HG02588 (cell line): Measurements from ENCODE around the gene CCNG2.
"Not testable (repeated sequence)": the region's sequence is repeated elsewhere in the genome, so short reads cannot be mapped to it uniquely, and the experiment has no call there.

Experiments used
- ATAC-seq: cut with Tn5 transposase; IDR thresholded peaks from one replicate; pipeline ENCODE4 v1.9.1; 2021; ENCODE audit warnings: mild to moderate bottlenecking, moderate library complexity; ENCODE audit not compliant: unreplicated experiment

Gene CCNG2, protein sequence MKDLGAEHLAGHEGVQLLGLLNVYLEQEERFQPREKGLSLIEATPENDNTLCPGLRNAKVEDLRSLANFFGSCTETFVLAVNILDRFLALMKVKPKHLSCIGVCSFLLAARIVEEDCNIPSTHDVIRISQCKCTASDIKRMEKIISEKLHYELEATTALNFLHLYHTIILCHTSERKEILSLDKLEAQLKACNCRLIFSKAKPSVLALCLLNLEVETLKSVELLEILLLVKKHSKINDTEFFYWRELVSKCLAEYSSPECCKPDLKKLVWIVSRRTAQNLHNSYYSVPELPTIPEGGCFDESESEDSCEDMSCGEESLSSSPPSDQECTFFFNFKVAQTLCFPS

DNA sequence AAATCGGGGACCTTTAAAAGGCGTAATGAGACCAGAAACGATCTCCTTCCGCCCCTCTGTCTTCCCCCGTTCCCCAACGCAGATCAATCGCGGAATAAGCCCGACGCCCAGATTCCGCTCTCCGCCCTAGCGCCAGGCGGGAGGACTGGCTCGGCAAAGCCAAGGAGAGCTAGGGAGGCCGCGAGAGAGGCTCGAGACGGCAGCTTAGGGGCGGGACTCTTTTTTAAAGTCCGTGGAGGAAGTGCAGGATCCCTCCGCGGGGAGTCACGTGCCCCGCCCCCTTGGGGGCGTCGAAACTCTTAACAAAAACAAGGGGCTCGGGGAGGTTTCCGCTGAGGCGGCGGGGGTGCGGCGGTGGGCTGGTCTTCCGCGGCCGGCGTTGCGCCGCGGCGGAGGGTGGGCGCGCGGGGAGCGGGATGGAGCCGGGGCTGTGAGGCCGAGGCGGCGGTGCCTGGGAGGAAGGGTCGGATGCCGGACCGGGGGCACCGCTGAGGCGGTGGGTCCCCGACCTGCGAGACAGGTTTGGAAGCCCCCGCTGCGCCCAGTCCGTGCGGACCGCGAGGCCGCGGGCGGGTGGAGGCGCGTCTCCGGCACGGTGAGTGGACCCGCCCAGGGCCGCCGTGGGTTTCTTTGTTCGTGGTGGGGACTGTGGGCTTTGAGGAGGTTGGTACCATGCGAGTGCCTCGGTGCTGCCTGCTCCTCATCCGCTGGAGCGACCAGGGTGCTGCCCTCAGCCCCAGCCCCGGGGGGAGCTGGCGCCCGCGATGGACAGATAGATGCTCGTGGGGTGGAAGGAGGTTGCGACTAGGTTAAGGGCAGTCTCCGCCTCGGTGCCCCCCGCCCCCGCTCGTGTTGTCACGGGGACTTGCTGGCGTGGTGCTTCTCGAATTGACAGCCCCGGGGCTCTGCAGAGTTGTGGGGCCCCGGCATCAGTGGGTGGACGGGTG lies at the start of gene CCNG2:
TSS of gene CCNG2 (plus strand) at position 296 of the 947 bp plus-strand sequence. CDS start 1,326 bp downstream, outside the sequence.
- ATAC-seq, result peak; percentile 21

DNA sequence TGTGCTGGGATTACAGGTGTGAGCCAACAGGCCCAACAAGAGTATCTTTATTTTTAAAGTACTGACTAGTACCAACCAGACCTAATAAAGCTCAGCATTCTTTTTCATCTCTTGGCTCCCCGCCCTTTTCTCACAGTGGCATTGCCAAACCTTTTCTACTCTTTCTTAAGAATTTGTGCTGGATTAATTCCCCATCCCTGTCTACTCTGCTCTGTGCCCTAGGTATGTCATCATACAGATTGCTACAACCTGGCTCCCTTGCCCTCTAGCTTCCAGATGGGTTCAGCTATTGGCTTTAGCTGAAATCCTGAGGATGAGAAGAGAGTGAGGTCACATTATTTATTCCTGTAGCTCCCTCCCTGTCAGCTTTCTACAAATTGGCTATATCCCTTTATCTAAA lies 46.3 kb upstream of the CCNG2 start:
- no peak for ATAC-seq

DNA sequence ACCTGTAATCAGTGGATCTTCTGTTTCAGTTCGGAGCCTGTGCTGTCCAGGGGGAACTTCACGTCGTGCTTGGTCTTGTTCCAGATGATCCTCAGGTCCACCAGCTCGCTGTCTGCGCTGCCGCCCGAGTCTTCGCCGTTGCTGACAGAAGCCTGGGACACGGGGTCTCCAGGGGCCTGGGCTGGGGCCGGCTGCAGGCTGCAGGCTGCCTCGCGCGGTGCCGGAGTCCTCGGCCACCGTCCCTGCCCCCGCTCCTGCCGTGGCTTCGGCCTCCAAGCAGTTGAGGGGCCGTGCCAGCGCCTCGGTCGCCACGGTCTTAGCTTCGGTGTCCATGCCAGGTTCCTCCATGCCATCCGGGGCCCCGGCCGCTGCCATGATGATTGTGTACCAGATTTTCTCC lies 43.9 kb upstream of the CCNG2 start:
- no peak for ATAC-seq

DNA sequence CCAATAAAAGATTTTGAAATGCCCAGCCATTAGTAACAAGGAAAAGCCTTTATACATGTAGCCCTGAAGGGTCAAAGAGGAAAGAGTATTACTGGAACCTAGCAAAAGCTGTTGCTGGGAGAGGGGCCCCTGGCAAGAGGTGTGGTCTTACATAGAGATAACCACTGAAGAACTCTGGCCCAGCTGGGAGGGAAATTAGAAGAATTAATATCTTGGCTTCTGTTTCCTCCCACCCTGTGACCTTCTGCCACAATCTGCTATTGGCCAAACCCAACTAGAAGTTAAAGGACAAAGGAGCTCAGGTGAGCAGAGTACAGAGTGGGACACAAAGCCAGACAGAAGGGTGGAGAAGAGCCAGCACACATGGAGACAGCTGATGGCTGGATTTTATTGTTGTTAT lies 39.3 kb upstream of the CCNG2 start:
- no peak for ATAC-seq

DNA sequence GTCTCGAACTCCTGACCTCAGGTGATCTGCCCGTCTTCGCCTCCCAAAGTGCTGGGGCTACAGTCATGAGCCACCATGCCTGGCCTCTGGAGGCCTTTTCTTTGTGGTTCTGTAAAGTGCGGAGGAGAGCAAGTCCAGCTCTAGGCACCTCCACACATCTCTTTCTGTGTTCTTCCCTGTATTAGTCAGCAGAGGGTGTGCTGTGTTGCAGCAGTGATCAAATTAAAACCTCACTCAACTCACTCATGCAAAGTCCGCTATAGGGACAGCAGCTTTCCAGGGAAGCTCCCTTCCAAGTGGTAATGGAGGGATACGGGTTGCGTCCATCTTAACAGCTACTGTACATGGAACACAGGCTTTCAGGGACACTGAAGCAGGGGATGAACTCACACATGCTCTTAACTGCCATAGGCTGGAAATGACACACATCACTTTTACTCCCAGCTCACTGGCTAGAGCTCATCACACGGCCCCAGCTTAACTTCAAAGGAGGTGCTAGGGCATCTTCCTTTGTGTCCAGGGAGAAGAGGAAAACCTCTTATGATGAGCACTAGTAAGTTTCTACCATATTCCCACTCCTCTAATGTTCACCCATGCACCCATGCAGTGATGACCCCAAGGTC lies 36.0 kb upstream of the CCNG2 start:
- ATAC-seq, result no peak

DNA sequence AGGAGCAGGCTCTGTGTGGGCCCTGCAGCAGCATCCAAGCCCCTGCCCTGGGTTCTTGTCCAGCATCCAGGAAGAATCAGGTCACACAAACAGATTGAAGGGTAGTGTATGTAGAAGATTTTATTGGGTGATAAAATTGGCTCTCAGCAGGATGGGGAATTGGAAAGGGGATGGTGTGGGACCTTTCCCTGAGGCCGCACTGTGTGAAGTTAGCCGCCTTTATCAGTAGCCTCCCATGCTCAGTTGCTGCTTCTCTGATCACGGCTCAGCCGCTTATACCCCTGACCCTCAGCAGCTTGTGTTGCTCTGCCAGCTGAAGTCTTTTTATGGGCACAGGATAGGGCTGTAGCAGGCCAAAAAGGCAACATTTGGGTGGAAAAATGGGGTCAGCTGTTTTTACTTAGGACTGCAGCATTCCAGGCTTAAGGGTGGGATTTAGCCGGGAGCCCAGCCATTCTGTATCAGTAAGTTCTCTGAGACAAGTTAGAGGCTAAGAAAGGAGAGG lies 35.2 kb upstream of the CCNG2 start:
- no peak for ATAC-seq

DNA sequence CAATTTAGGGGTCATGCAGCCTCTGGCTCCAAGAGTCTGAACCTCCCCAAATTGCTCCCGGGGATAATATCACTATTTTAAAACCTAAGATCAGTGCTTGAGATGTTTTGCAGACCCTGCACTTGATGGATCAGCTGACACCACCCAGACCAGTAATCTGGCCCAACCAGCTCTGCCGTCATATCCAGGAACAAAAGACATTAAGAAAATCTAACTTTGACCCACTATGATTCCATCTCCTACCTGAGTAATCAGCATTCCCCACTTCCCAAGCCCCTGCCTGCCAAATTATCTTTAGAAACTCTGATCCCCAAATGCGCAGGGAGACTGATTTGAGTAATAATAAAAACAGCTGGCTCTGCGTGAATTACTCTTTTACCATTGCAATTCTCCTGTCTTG lies 34.4 kb upstream of the CCNG2 start:
- ATAC-seq, result no peak

DNA sequence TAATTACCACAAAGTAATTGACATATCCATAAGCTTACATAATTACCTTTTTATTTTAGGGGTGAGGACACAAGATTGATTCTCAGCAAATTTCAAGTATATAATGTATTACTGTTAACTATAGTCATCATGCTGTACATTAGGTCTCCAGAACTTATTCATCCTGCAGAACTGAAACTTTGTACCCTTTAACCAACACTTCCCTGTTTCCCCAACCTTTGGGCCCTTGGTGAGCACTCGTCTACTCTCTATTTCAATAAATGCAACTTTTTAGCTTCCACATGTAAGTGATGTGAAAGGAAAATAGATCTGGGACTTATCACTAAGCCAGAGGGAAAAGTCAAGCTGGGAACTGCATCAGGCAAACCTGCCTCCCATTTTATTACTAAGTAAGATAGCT lies 33.6 kb upstream of the CCNG2 start:
- ATAC-seq, result no peak

DNA sequence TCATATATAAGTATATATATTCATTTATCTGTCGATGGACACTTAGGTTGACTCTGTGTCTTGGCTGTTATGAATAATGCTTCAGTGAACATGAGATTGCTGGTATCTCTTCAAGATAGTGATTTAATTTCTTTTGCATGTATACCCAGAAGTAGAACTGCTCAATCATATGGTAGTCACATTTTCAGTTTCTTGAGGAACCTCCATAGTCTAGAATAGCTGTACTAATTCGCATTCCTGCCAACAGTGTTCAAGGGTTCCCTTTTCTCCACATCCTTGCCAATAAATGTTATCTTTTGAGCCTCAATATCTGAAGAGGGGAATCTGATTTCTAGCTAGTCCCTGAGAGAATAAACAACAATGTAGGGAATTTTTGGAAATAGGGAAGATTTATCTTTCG lies 32.4 kb upstream of the CCNG2 start:
- no peak for ATAC-seq

DNA sequence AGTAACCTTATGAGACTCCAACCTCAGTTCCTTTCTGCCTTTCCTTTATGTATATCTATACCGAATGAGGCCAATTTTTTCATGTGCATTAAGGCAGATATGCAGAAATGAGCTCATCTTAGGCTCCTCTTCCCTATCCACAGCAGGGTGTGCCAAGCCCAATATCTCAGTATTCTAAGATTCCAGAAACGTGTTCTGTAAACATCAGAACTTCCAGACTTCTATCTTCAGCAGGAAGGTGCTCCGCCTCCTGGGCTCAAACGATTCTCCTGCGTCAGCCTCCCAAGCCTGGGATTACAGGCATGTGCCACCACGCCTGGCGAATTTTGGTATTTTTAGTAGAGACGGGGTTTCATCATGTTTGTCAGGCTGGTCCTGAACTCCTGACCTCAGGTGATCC lies 31.0 kb upstream of the CCNG2 start:
- ATAC-seq, result no peak

DNA sequence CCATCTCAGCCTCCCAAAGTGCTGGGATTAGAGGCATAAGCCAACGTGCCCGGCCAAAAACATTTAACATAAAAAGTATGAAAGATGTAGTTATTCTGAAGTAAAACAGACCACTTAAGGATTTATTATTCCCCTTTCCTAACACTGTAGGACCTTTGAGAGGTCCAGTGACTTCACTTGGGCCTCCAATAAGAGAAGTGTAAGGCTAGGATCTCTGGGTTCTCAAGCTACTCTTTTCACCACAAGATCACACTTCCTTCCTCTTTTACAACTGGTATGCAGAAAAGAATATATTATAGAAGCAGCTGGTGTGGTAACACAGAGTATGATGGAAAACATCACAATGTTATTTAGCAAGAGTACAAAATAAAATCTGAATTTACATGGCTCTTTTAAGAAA lies 30.2 kb upstream of the CCNG2 start:
- peak; percentile 82 for ATAC-seq

DNA sequence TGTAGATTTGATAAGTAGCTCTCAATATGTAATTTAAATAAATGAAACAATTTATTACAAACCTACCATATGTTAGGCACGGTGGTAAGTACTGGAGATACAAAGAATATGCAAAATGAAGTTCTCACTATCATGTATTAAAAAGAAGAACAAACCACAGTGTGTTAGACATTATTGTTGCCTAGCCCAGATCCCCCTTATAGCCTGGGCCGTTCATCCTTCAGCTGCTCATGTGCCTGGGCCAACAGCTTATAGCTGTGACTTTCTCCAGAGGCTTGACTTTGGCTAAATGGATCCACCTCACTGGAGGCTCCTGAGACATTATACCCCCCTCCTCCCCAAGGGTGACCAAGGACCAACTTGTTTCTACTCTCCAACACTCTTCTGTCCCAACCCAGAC lies 29.8 kb upstream of the CCNG2 start:
- ATAC-seq, result peak; percentile 52

DNA sequence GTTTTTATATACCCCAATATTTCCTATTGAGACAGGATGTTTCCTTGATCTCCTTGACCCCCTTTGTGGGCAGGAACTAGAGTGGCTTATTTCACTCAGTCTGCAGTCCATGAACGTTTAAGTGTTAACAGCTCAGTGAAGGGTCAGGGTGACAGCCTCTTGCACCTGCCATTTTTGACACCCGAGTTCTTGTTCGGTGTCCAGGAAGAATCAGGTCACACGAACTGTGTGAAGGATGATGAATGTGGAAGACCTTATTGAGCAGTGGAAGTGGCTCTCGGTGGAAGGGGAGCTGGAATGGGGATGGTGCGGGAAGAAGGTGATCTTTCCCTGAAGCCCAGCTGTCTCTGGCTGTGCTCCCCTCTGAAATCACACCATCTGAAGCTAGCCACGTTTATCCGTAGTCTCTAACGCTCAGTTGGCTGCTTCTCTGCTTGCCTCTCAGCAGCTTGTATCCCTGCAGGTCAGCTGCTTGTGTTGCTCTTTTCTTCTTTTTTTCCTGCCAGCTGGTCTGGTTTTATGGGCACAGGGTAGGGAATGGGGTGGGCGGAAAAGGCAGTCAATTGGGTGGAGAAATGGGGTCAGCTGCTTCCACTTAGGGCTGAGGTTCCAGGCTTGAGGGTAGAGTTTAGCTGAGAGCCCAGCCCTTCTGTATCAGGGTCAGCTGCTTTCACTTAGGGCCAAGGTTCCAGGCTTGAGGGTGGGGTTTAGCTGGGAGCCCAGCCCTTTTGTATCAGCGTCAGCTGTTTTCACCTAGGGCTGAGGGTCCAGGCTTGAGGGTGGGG lies 29.0 kb upstream of the CCNG2 start:
- no peak for ATAC-seq

DNA sequence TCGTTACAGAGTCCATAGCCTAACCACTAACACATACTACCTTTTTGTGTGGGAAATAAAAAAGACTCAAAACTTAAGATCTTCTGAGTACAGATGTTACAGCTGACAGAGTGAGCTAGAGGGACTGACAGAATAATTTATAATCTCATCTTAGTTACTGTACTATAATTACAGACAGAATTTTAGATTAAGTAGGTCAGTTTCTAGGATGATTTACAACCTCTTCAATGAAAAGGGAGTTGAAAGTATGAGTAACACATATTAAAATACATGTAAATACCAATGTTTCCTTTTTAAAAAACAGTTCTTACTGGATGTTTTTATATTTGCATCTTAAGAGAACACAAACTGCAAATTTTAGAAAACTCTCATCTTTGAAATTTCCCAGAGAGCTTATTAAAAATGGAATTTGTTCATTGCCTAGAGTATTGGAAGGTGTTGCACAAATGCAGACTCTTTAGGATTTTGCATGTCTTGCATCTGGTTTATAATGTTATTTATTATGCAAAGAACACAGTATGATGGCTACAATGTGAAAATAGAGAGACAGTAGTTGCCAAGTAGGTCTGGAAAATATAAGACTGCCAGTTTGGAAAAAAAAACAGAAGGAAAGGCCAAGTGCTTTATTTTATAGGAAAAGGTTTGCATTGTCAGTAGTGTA lies 24.2 kb upstream of the CCNG2 start:
- no peak for ATAC-seq

DNA sequence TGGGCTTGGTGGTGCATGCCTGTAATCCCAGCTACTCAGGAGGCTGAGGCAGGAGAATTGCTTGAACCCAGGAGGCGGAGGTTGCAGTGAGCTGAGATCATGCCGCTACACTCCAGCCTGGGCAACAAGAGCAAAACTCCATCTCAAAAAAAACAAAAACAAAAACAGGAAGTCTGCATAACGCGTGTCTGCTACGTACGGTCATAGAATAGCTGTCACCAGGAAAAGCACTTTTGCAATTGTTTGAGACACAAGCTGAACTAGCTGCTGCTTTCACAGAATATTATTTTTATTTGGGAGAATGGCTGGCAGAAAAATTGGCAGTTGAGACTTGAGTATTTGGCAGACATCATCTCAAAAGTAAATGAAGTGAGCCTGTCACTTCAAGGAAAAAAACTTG lies 19.6 kb upstream of the CCNG2 start:
- not testable (repeated sequence) for ATAC-seq

DNA sequence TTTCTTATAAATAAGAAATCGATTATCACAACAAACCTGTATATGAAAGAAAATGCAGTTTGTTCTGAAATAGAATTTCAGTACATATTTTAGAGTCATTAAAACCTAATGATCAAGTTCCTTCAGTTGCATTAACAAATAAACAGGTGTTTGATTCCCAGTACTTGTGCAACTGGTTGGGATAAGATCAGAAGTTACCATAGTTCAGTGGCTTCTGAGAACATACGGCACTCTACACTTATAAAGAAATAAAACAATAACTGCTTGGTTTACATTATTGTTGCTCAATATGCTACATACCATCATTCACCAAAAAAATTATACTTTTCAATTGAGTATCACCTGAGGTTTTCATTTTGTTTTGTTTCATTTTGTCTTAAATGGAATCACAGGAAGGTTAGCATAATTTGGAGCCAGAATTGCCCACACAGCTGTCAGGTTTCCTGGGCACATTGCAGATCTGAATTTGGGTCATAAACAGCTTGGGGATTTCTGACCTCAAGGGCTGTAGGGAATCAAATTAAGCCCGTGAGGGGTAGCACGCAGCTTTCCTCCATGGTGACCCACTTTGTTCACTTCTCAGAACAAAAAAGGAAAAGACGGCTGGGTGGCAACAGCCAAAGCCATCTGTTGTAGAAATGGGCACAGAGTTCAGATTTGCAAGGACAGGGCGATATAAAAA lies 14.9 kb upstream of the CCNG2 start:
- no peak for ATAC-seq

DNA sequence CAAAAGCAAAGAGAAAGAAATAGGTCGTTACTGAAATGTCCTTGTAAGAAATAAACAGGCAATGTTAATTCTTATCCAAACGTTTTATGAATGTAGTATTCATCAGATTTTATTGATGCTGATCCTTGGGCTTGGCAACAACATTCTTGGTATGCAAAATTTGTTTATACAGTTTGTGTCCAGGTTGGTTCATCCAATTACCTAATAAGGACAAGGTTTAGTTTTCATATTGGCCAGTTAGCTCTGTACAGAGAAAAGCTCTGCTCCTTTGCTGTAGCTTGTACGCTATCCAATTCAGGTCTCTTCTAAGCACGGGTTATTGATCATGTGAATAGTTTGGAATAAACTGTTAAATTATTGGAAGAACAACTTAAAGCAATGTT lies 14.4 kb upstream of the CCNG2 start:
- no peak for ATAC-seq

DNA sequence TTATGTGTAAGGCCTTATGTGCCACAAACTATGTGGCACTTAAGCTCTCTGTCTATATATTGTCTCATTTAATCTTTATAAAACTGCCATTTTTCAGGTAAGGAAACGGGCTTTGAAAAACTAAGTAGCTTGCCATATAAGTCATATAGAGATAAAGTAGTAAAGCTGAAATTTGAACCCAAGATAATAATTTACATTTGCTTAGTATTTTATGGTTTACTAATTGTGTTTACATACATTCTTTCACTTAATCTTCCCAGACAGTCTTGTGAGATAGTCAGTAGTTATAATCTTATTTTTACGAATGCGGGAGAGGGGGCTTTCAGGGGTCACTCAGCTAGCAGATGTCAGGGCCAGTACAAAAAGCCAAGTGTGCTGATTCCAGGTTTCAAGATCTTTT lies 13.9 kb upstream of the CCNG2 start:
- ATAC-seq, result no peak

DNA sequence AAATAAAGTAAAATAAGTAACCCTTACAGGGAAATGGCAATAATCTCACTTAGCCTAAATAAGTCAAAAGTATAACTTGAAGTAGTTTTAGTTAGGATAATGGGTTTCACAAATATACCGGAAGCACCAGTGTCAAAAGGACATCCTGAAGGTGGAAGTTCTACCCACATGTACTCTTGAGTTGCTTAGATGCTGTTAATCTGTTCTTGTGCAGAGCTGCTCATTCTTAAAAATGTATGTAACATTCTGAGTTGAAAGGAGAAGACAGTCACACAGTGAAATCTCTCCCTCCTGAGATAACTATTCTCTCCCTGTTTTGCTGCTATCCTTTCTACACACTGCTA lies 11.2 kb upstream of the CCNG2 start:
- ATAC-seq, result no peak
